GM21717 (cell line): ENCODE results near the gene FGF2.
"Not testable (repeated sequence)": the region's sequence is repeated elsewhere in the genome, so short reads cannot be mapped to it uniquely, and the experiment has no call there.

ENCODE experiments used
- ATAC-seq: cut with Tn5 transposase; IDR thresholded peaks from one replicate; pipeline ENCODE4 v1.9.1; 2021; ENCODE audit warnings: mild to moderate bottlenecking, moderate library complexity; ENCODE audit not compliant: unreplicated experiment

Gene FGF2

GRCh38 chr4:122826553-122827257 is at the start of gene FGF2:
Gene FGF2, plus strand, starts transcription at chr4:122826831. Its CDS starts 344 bp downstream, at chr4:122827175.
- ATAC-seq = peak; percentile 13

GRCh38 chr4:122776916-122777315 is 49.7 kb upstream of the FGF2 start:
- ATAC-seq = no peak

- no peak for ATAC-seq
These were observed 48.6 kb upstream of the FGF2 start for GRCh38 chr4:122777846-122778673.

GRCh38 chr4:122781486-122781885 is 45.1 kb upstream of the FGF2 start:
- no peak for ATAC-seq

GRCh38 chr4:122783301-122784215 is 43.1 kb upstream of the FGF2 start:
- ATAC-seq = no peak

GRCh38 chr4:122784261-122784660 is 42.4 kb upstream of the FGF2 start:
- no peak for ATAC-seq

GRCh38 chr4:122785099-122785498 is 41.5 kb upstream of the FGF2 start:
- no peak for ATAC-seq

- not testable (repeated sequence) for ATAC-seq
These were observed 40.3 kb upstream of the FGF2 start for GRCh38 chr4:122786296-122786695.

GRCh38 chr4:122786920-122787319 is 39.7 kb upstream of the FGF2 start:
- ATAC-seq = not testable (repeated sequence)

- no peak for ATAC-seq
These were observed 38.7 kb upstream of the FGF2 start for GRCh38 chr4:122787940-122788339.

GRCh38 chr4:122788935-122789334 is 37.7 kb upstream of the FGF2 start:
- ATAC-seq = no peak

- ATAC-seq = no peak
These were observed 32.8 kb upstream of the FGF2 start for GRCh38 chr4:122793811-122794210.

- no peak for ATAC-seq
These were observed 29.7 kb upstream of the FGF2 start for GRCh38 chr4:122796801-122797404.

GRCh38 chr4:122797405-122798094 is 29.1 kb upstream of the FGF2 start:
- no peak for ATAC-seq

GRCh38 chr4:122798101-122798500 is 28.5 kb upstream of the FGF2 start:
- peak; percentile 81 for ATAC-seq

GRCh38 chr4:122798917-122799316 is 27.7 kb upstream of the FGF2 start:
- no peak for ATAC-seq

GRCh38 chr4:122803788-122804208 is 22.8 kb upstream of the FGF2 start:
- no peak for ATAC-seq

GRCh38 chr4:122806981-122807679 is 19.5 kb upstream of the FGF2 start:
- no peak for ATAC-seq

GRCh38 chr4:122810669-122811068 is 16.0 kb upstream of the FGF2 start:
- ATAC-seq = no peak
